ENCODE results near the gene CENPP.

CENPP gene

GRCh38 chr9:92661127-92661526 is 335.4 kb downstream of the CENPP start:
- TF ChIP-seq YY1 (IDR thresholded peaks at IDR 0.05; ENCODE audit: insufficient read depth, insufficient read length) (no peak), SUZ12 (IDR thresholded peaks at IDR 0.05; ENCODE audit: extremely low read depth, insufficient read depth, insufficient read length) (no peak), ZNF274 (IDR thresholded peaks at IDR 0.05; ENCODE audit: low read depth, low read length) (no peak)
- H3K9ac ChIP-seq (ENCODE audit: insufficient read length, low read depth): no peak overlapping the region
- no peaks in the 10 kb centered on the region for H3K27me3 ChIP-seq (ENCODE audit: insufficient read depth, insufficient read length)
- peaks cover 49% of the 10 kb centered on the region for H3K36me3 ChIP-seq (ENCODE audit: insufficient read depth, insufficient read length, low read length)
- H3K9me3 ChIP-seq (ENCODE audit: insufficient read depth, low read length): no peaks in the 10 kb centered on the region
- DNase-seq (ENCODE audit: low read depth, low spot score): no peak
- peaks cover 13% of the 10 kb centered on the region for H3K4me1 ChIP-seq (ENCODE audit: insufficient read depth, insufficient read length)
- H3K4me3 ChIP-seq (ENCODE audit: insufficient read length, low read depth): no peak overlapping the region

GRCh38 chr9:92661743-92662142 is 336.0 kb downstream of the CENPP start:
- TF ChIP-seq SUZ12 (IDR thresholded peaks at IDR 0.05; ENCODE audit: extremely low read depth, insufficient read depth, insufficient read length): no peak
- no peak for TF ChIP-seq ZNF274 (IDR thresholded peaks at IDR 0.05; ENCODE audit: low read depth, low read length)
- no peak for TF ChIP-seq YY1 (IDR thresholded peaks at IDR 0.05; ENCODE audit: insufficient read depth, insufficient read length)
- no peak overlapping the region for H3K9ac ChIP-seq (ENCODE audit: insufficient read length, low read depth)
- H3K4me3 ChIP-seq (ENCODE audit: insufficient read length, low read depth): no peak overlapping the region
- no peak for DNase-seq (ENCODE audit: low read depth, low spot score)
- H3K27me3 ChIP-seq (ENCODE audit: insufficient read depth, insufficient read length): no peaks in the 10 kb centered on the region
- H3K36me3 ChIP-seq (ENCODE audit: insufficient read depth, insufficient read length, low read length): peaks cover 50% of the 10 kb centered on the region
- H3K9me3 ChIP-seq (ENCODE audit: insufficient read depth, low read length): no peaks in the 10 kb centered on the region
- peaks cover 13% of the 10 kb centered on the region for H3K4me1 ChIP-seq (ENCODE audit: insufficient read depth, insufficient read length)

GRCh38 chr9:92663126-92663525 is 337.4 kb downstream of the CENPP start:
- Histone ChIP-seq H3K9ac (ENCODE audit: insufficient read length, low read depth) (no peak overlapping the region), H3K27me3 (ENCODE audit: insufficient read depth, insufficient read length) (no peaks in the 10 kb centered on the region), H3K9me3 (ENCODE audit: insufficient read depth, low read length) (no peaks in the 10 kb centered on the region), H3K4me3 (ENCODE audit: insufficient read length, low read depth) (no peak overlapping the region), H3K36me3 (ENCODE audit: insufficient read depth, insufficient read length, low read length) (peaks cover 49% of the 10 kb centered on the region), H3K4me1 (ENCODE audit: insufficient read depth, insufficient read length) (peaks cover 12% of the 10 kb centered on the region)
- no peak for DNase-seq (ENCODE audit: low read depth, low spot score)
- no peak for TF ChIP-seq ZNF274 (IDR thresholded peaks at IDR 0.05; ENCODE audit: low read depth, low read length)

GRCh38 chr9:92663951-92664350 is 338.2 kb downstream of the CENPP start:
- H3K4me3 ChIP-seq (ENCODE audit: insufficient read length, low read depth): no peak overlapping the region
- TF ChIP-seq ZNF274 (IDR thresholded peaks at IDR 0.05; ENCODE audit: low read depth, low read length): no peak
- no peak for TF ChIP-seq YY1 (IDR thresholded peaks at IDR 0.05; ENCODE audit: insufficient read depth, insufficient read length)
- TF ChIP-seq SUZ12 (IDR thresholded peaks at IDR 0.05; ENCODE audit: extremely low read depth, insufficient read depth, insufficient read length): no peak
- peaks cover 47% of the 10 kb centered on the region for H3K36me3 ChIP-seq (ENCODE audit: insufficient read depth, insufficient read length, low read length)
- no peak overlapping the region for H3K9ac ChIP-seq (ENCODE audit: insufficient read length, low read depth)
- no peaks in the 10 kb centered on the region for H3K9me3 ChIP-seq (ENCODE audit: insufficient read depth, low read length)
- DNase-seq (ENCODE audit: low read depth, low spot score): no peak
- peaks cover 16% of the 10 kb centered on the region for H3K4me1 ChIP-seq (ENCODE audit: insufficient read depth, insufficient read length)
- H3K27me3 ChIP-seq (ENCODE audit: insufficient read depth, insufficient read length): no peaks in the 10 kb centered on the region

GRCh38 chr9:92664394-92665152 is 338.8 kb downstream of the CENPP start:
- TF ChIP-seq ZNF274 (IDR thresholded peaks at IDR 0.05; ENCODE audit: low read depth, low read length) (no peak), SUZ12 (IDR thresholded peaks at IDR 0.05; ENCODE audit: extremely low read depth, insufficient read depth, insufficient read length) (no peak), YY1 (IDR thresholded peaks at IDR 0.05; ENCODE audit: insufficient read depth, insufficient read length) (no peak)
- H3K9ac ChIP-seq (ENCODE audit: insufficient read length, low read depth): peak overlapping the region; percentile 36
- DNase-seq (ENCODE audit: low read depth, low spot score): no peak
- H3K4me3 ChIP-seq (ENCODE audit: insufficient read length, low read depth): no peak overlapping the region
- no peaks in the 10 kb centered on the region for H3K27me3 ChIP-seq (ENCODE audit: insufficient read depth, insufficient read length)
- H3K9me3 ChIP-seq (ENCODE audit: insufficient read depth, low read length): no peaks in the 10 kb centered on the region
- H3K4me1 ChIP-seq (ENCODE audit: insufficient read depth, insufficient read length): peaks cover 16% of the 10 kb centered on the region
- H3K36me3 ChIP-seq (ENCODE audit: insufficient read depth, insufficient read length, low read length): peaks cover 47% of the 10 kb centered on the region

- H3K27me3 ChIP-seq (ENCODE audit: insufficient read depth, insufficient read length): no peaks in the 10 kb centered on the region
- no peak overlapping the region for H3K9ac ChIP-seq (ENCODE audit: insufficient read length, low read depth)
- H3K4me1 ChIP-seq (ENCODE audit: insufficient read depth, insufficient read length): peaks cover 9% of the 10 kb centered on the region
- peaks cover 47% of the 10 kb centered on the region for H3K36me3 ChIP-seq (ENCODE audit: insufficient read depth, insufficient read length, low read length)
- H3K9me3 ChIP-seq (ENCODE audit: insufficient read depth, low read length): no peaks in the 10 kb centered on the region
- no peak for DNase-seq (ENCODE audit: low read depth, low spot score)
- H3K4me3 ChIP-seq (ENCODE audit: insufficient read length, low read depth): no peak overlapping the region
- no peak for TF ChIP-seq SUZ12 (IDR thresholded peaks at IDR 0.05; ENCODE audit: extremely low read depth, insufficient read depth, insufficient read length)
- no peak for TF ChIP-seq YY1 (IDR thresholded peaks at IDR 0.05; ENCODE audit: insufficient read depth, insufficient read length)
- TF ChIP-seq ZNF274 (IDR thresholded peaks at IDR 0.05; ENCODE audit: low read depth, low read length): no peak
Observed at GRCh38 chr9:92665836-92666235, 340.1 kb downstream of the CENPP start.

- no peak for TF ChIP-seq SUZ12 (IDR thresholded peaks at IDR 0.05; ENCODE audit: extremely low read depth, insufficient read depth, insufficient read length)
- TF ChIP-seq ZNF274 (IDR thresholded peaks at IDR 0.05; ENCODE audit: low read depth, low read length): no peak
- TF ChIP-seq YY1 (IDR thresholded peaks at IDR 0.05; ENCODE audit: insufficient read depth, insufficient read length): no peak
- no peak overlapping the region for H3K9ac ChIP-seq (ENCODE audit: insufficient read length, low read depth)
- no peak overlapping the region for H3K4me3 ChIP-seq (ENCODE audit: insufficient read length, low read depth)
- H3K4me1 ChIP-seq (ENCODE audit: insufficient read depth, insufficient read length): peaks cover 9% of the 10 kb centered on the region
- peaks cover 47% of the 10 kb centered on the region for H3K36me3 ChIP-seq (ENCODE audit: insufficient read depth, insufficient read length, low read length)
- H3K27me3 ChIP-seq (ENCODE audit: insufficient read depth, insufficient read length): no peaks in the 10 kb centered on the region
- no peaks in the 10 kb centered on the region for H3K9me3 ChIP-seq (ENCODE audit: insufficient read depth, low read length)
- no peak for DNase-seq (ENCODE audit: low read depth, low spot score)
Observed at GRCh38 chr9:92666236-92666635, 340.5 kb downstream of the CENPP start.
